GM21515 (cell line): ENCODE measurements around the gene CBL.

Experiments used
- ATAC-seq: cut with Tn5 transposase; IDR thresholded peaks from one replicate; pipeline ENCODE4 v1.9.1; 2021; ENCODE audit not compliant: unreplicated experiment

Gene CBL

GRCh38 chr11:119307219-119307618 lies 101.1 kb downstream of the CBL start:
- ATAC-seq = no peak

- no peak for ATAC-seq
Observed at GRCh38 chr11:119307974-119308373, 101.8 kb downstream of the CBL start.

- no peak for ATAC-seq
Observed at GRCh38 chr11:119309411-119309810, 103.3 kb downstream of the CBL start.

GRCh38 chr11:119309953-119310681 lies 104.0 kb downstream of the CBL start:
- ATAC-seq = no peak

- ATAC-seq = no peak
Observed at GRCh38 chr11:119310682-119311052, 104.5 kb downstream of the CBL start.

- ATAC-seq = no peak
Observed at GRCh38 chr11:119314726-119315125, 108.6 kb downstream of the CBL start.

GRCh38 chr11:119315131-119316015 lies 109.2 kb downstream of the CBL start:
- ATAC-seq = no peak

- ATAC-seq = no peak
Observed at GRCh38 chr11:119316016-119316728, 110.0 kb downstream of the CBL start.

GRCh38 chr11:119316729-119317591 lies 110.8 kb downstream of the CBL start, which contains the start of gene MCAM:
Gene MCAM, minus strand, starts transcription at chr11:119317130. Its CDS starts 29 bp downstream, at chr11:119317101.
- no peak for ATAC-seq

GRCh38 chr11:119317592-119318239 lies 111.6 kb downstream of the CBL start:
- ATAC-seq = no peak

- no peak for ATAC-seq
Observed at GRCh38 chr11:119318240-119319135, 112.3 kb downstream of the CBL start.

- no peak for ATAC-seq
Observed at GRCh38 chr11:119319136-119319699, 113.1 kb downstream of the CBL start.

- ATAC-seq = no peak
Observed at GRCh38 chr11:119319700-119320239, 113.6 kb downstream of the CBL start.

- no peak for ATAC-seq
Observed at GRCh38 chr11:119320240-119320775, 114.2 kb downstream of the CBL start.

GRCh38 chr11:119320776-119321524 lies 114.8 kb downstream of the CBL start:
- peak; percentile 49 for ATAC-seq

- ATAC-seq = no peak
Observed at GRCh38 chr11:119322360-119322739, 116.2 kb downstream of the CBL start.

GRCh38 chr11:119322921-119323531 lies 116.9 kb downstream of the CBL start:
- no peak for ATAC-seq
